Colonic mucosa (tissue), 4 donors: ENCODE results near the gene TIPIN. TPM values are rescaled to one million over a fixed set of nuclear protein-coding genes. Genes with fewer than 3 reads are reported as not detected.
"Not testable (repeated sequence)": the region's sequence is repeated elsewhere in the genome, so short reads cannot be mapped to it uniquely, and the experiment has no call there.

ENCODE experiments used
- DNase-seq: peaks from one replicate; pipeline ENCODE4 v3.0.0-alpha.2; 2020
- H3K27ac ChIP-seq: fragments of 200-600 bp; one replicate; pipeline ENCODE4 v1.8.0; 2021
- H3K27me3 ChIP-seq: fragments of 200-600 bp; one replicate; pipeline ENCODE4 v1.8.0; 2021
- H3K36me3 ChIP-seq: fragments of 200-600 bp; one replicate; pipeline ENCODE4 v1.8.0; 2021
- H3K4me1 ChIP-seq: fragments of 200-600 bp; one replicate; pipeline ENCODE4 v1.8.0; 2021; ENCODE audit warnings: mild to moderate bottlenecking
- H3K4me3 ChIP-seq: fragments of 200-600 bp; one replicate; pipeline ENCODE4 v1.8.0; 2021
- H3K9ac ChIP-seq, 2 donors: one replicate each; pipeline ENCODE4 v1.7.0; 2013; ENCODE audit warnings: control low read depth in 2 of 2, low read depth in 2 of 2, low read length in 2 of 2
- H3K9me3 ChIP-seq: fragments of 200-600 bp; one replicate; pipeline ENCODE4 v1.8.0; 2021
- intact Hi-C: fragments of 100-400 bp; cut with DNase I; formaldehyde crosslinking; loops from one replicate; pipeline ENCODE4 v1.14.1; 2022
- total RNA-seq, 2 donors: library from RNA; stranded (reverse); fragmentation: NEBNext Ultra II Directional in 1 of 2; extraction: Animal tissue kit (Norgen Biotek cat#: 25700) in 1 of 2; gene quantifications; one replicate each; pipeline ENCODE4 v1.2.1, GENCODE V29; 2021
- TF ChIP-seq, protein P1 (sequence below): fragments of 200-600 bp; IDR thresholded peaks from one replicate; pipeline ENCODE4 v1.8.0; 2022; ENCODE audit warnings: antibody characterized with exemption, mild to moderate bottlenecking
- donor health status: healthy.
- donor health status: DM: no; HTN: no; CAD: no.
- donor health status: DM: no; HTN: no; CAD: no.

The TIPIN gene
- total RNA-seq, 2 donors from 2014 or later, result 2.9 to 10.6 TPM

DNA sequence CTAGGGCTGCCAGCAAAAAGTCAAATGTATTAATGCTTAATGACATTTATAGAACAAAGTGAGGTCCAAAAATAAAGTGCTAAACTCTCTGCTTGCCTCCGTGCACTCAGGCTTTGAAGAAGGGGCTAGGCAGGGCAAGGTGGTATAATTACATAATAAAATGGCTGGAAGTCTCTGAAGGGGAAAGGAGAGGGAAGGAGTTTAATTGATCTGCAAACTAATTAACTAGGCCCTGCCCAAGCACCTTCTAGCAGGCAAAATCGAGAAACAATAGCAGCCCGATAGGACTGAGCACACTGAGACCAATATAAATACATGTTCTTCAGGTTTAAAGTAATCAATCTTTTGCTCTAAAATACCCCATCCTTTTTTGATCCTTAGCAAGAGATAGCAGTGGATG lies 50.1 kb downstream of the TIPIN start:
- no peak for DNase-seq
- no peak overlapping the region for H3K27ac ChIP-seq
- TF ChIP-seq, protein P1, sequence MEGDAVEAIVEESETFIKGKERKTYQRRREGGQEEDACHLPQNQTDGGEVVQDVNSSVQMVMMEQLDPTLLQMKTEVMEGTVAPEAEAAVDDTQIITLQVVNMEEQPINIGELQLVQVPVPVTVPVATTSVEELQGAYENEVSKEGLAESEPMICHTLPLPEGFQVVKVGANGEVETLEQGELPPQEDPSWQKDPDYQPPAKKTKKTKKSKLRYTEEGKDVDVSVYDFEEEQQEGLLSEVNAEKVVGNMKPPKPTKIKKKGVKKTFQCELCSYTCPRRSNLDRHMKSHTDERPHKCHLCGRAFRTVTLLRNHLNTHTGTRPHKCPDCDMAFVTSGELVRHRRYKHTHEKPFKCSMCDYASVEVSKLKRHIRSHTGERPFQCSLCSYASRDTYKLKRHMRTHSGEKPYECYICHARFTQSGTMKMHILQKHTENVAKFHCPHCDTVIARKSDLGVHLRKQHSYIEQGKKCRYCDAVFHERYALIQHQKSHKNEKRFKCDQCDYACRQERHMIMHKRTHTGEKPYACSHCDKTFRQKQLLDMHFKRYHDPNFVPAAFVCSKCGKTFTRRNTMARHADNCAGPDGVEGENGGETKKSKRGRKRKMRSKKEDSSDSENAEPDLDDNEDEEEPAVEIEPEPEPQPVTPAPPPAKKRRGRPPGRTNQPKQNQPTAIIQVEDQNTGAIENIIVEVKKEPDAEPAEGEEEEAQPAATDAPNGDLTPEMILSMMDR, result no peak
- no peaks in the 10 kb centered on the region for H3K4me1 ChIP-seq
- intact Hi-C loops, result loop anchor here (10.0 kb wide), 1 partner anchor 188 kb away; the partner anchor contains the start of gene SNAPC5
- H3K4me3 ChIP-seq, result no peak overlapping the region
- no peaks in the 10 kb centered on the region for H3K27me3 ChIP-seq
- no peaks in the 10 kb centered on the region for H3K36me3 ChIP-seq
- H3K9ac ChIP-seq, result no peak overlapping the region
- H3K9me3 ChIP-seq, result no peaks in the 10 kb centered on the region

DNA sequence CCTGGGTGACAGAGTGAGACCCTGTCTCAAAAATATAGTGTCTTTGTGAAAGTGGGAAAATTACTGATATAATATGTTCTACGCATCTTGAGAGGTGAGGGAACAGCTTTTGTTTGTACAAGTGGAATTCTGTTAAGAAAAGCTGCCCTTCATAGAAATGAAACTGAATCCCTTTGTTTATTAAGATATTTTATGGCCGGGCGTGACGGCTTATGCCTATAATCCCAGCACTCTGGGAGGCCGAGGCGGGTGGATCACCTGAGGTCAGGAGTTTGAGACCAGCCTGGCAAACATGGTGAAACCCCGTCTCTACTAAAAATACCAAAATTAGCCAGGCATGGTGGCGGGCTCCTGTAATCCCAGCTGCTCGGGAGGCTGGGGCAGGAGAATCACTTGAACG lies 52.1 kb downstream of the TIPIN start:
- H3K27me3 ChIP-seq, H3K4me3 ChIP-seq, H3K4me1 ChIP-seq, H3K9me3 ChIP-seq, H3K27ac ChIP-seq, H3K9ac ChIP-seq, H3K36me3 ChIP-seq: not testable (repeated sequence)
- peak; percentile 48 for DNase-seq
- intact Hi-C loops, result loop anchor here (10.0 kb wide), 1 partner anchor 190 kb away; the partner anchor contains the start of gene SNAPC5

DNA sequence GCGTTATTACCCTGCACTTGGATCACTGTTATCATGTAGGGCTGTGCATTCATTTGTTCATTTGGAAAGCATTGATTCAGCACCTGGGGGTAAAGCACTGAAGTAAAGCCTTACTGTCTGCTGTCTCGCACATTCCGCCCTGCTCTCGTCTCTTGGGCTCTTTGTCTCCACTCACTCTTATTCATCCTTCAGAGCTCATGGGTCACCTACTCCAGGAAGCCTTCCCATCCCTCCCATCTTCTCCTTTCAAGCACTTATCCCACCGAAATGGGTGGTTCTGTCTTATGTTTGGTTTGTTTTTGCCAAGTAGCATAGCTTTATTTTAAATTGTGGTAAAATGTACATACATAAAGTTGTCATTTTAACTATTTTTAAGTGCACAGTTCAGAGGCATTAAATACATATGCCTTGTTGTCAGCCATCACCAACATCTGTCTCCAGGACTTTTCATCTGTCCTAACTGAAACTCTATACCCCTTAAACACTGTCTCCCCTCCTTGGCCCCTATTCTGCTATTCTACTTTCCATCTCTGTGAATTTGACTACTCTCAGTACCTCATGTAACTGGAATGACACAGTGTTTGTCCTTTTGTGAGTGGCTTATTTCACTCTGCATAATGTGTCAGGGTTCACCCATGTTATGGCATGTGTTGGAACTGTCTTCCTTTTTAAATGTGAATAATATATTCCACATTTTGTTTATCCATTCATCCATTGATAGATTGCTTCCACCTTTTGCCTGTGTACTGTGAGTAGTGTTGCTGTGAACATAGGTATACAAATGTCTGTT lies 53.8 kb downstream of the TIPIN start:
- Histone ChIP-seq H3K27ac (no peak overlapping the region), H3K27me3 (no peaks in the 10 kb centered on the region), H3K9ac (no peak overlapping the region), H3K4me3 (no peak overlapping the region), H3K4me1 (no peaks in the 10 kb centered on the region), H3K36me3 (no peaks in the 10 kb centered on the region), H3K9me3 (no peaks in the 10 kb centered on the region)
- intact Hi-C loops, result loop anchor here (10.0 kb wide), 1 partner anchor 192 kb away; the partner anchor contains the start of gene SNAPC5
- TF ChIP-seq, protein P1, result no peak
- DNase-seq, result no peak

DNA sequence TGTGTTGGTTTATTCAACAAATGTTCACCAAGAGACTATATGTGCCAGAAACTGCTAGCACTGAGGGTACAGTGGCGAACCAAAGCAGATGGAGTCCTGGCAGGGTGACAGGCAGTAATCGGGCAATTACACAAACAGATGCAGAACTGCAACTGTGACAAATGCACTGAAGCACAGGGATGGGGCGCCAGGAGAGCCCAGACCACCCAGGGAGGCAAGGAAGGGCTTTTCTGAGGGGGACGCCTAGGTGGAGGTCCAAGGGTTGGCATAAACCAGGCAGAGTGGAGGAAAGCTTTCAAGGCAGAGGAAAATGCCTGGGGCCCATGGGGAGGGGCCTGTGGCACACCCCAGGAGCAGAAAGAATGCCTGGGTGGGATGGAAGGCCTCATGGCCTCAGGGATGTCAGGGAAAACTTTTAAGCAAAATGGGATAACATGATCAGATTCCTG lies 57.7 kb downstream of the TIPIN start:
- H3K4me3 ChIP-seq, result no peak overlapping the region
- TF ChIP-seq, protein P1, result no peak
- no peaks in the 10 kb centered on the region for H3K36me3 ChIP-seq
- H3K27me3 ChIP-seq, result no peaks in the 10 kb centered on the region
- no peak overlapping the region for H3K27ac ChIP-seq
- DNase-seq, result no peak
- intact Hi-C loops, result no loop called here
- no peak overlapping the region for H3K9ac ChIP-seq
- no peaks in the 10 kb centered on the region for H3K9me3 ChIP-seq
- H3K4me1 ChIP-seq, result no peaks in the 10 kb centered on the region

DNA sequence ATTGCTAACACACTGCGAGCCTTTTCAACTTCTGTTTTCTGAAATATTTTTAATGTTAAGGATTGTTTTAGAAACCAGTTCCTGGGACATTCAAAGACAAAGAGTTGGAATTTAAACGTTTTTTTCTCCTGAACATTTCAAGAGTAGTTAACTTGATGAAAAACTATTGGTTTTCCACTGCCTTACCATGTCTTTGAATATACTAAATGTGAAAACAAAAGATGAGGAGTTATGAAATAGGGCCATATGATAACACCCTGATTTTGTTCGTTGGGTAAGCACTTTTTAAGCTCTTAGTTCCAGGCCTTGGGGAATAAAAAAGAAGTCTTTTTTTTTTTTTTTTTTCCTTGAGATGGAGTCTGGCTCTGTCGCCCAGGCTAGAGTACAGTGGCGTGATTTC lies 60.3 kb downstream of the TIPIN start:
- Histone ChIP-seq H3K36me3 (no peaks in the 10 kb centered on the region), H3K9me3 (no peaks in the 10 kb centered on the region), H3K27ac (no peak overlapping the region), H3K4me3 (no peak overlapping the region), H3K27me3 (no peaks in the 10 kb centered on the region), H3K9ac (no peak overlapping the region), H3K4me1 (peaks cover 4% of the 10 kb centered on the region)
- DNase-seq, result no peak
- intact Hi-C loops, result no loop called here
- TF ChIP-seq, protein P1, result no peak

DNA sequence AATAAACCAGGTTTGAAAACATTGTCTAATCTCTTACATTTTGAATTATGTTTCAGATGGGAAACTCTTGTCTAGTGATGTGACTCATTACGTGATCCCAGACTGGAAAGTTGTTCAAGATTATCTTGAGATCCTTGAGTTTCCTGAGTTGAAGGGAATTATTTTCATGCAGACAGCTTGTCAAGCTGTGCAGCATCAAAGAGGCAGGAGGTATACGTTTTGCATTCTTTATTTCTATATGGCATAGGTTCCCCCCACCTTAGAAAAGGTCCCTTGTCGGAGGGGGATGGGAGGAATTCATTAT lies 61.6 kb downstream of the TIPIN start:
- Histone ChIP-seq H3K27ac (no peak overlapping the region), H3K36me3 (no peaks in the 10 kb centered on the region), H3K9me3 (no peaks in the 10 kb centered on the region), H3K27me3 (no peaks in the 10 kb centered on the region), H3K4me1 (peaks cover 4% of the 10 kb centered on the region), H3K9ac (peak overlapping the region in 1 of 2 donors; percentile 87), H3K4me3 (no peak overlapping the region)
- TF ChIP-seq, protein P1, result no peak
- DNase-seq, result no peak
- intact Hi-C loops, result no loop called here
